HCT116 (cell line): ENCODE results near the gene TACC2. TPM values are rescaled to one million over a fixed set of nuclear protein-coding genes. Genes with fewer than 3 reads are reported as not detected.

Experiments
- ATAC-seq: fragments of 200-7000 bp; cut with Tn5 transposase; 2 replicates; pipeline ENCODE4 v1.9.1; 2020; ENCODE audit warnings: mild to moderate bottlenecking, moderate library complexity
- BruUV-seq: library from RNA; stranded (reverse); fragments of 400-500 nt; replicated peaks from 2 replicates; lab custom pipeline; 2021; lab: Mats Ljungman, UMichigan
- CTCF ChIA-PET: fragments of 300-600 bp; sonication (Branson Sonifier 250); formaldehyde crosslinking; loops from one replicate; lab custom pipeline; 2021; ENCODE audit warnings: antibody characterized with exemption; lab: Charles Lee
- POLR2A ChIA-PET: fragments of 300-600, 350-600 bp; sonication (Branson Sonifier 250); formaldehyde crosslinking; loops from one replicate; lab custom pipeline; 2021; ENCODE audit warnings: antibody characterized with exemption; lab: Charles Lee
- RAD21 ChIA-PET, 2 experiments: fragments of 300-600 bp; sonication (Branson Sonifier 250); formaldehyde crosslinking; loops; one replicate each; lab custom pipeline; 2023; ENCODE audit warnings: low total read pairs in 2 of 2; ENCODE audit not compliant: uncharacterized antibody in 2 of 2, unreplicated experiment in 2 of 2, low non-redundant PET in 1 of 2; lab: Charles Lee
- DNase-seq: peaks from one replicate; pipeline ENCODE4 v3.0.0-alpha.2; 2010; ENCODE audit warnings: low read depth, low spot score
- H2AFZ ChIP-seq: fragments of 200-600 bp; shearing (Covaris generic), sonication (generic); 2 replicates; pipeline ENCODE4 v1.6.1; 2017; ENCODE audit warnings: low read depth, mixed run types, mixed read lengths, antibody characterized with exemption, low read length; ENCODE audit not compliant: poor library complexity, severe bottlenecking
- H3K27ac ChIP-seq: 2 replicates; pipeline ENCODE4 v1.5.1; 2012; ENCODE audit warnings: low read depth, low read length
- H3K27me3 ChIP-seq: fragments of 200-600 bp; sonication (generic); 2 replicates; pipeline ENCODE4 v1.6.1; 2016; ENCODE audit warnings: mixed run types, low read length, mixed read lengths; ENCODE audit not compliant: insufficient read depth
- H3K36me3 ChIP-seq, 2 experiments: fragments of 200-500 bp in 1 of 2; fragments of 200-600 bp in 1 of 2; sonication (Bioruptor generic) in 1 of 2; sonication (generic) in 1 of 2; 2 replicates each; pipeline versions ENCODE4 v1.5.1 to v1.6.1; 2014 to 2016; ENCODE audit warnings: low read length in 2 of 2, inconsistent platforms in 1 of 2, mixed read lengths in 1 of 2, mixed run types in 1 of 2; ENCODE audit not compliant: insufficient read depth in 2 of 2, control insufficient read depth in 1 of 2
- H3K4me1 ChIP-seq, 2 experiments: fragments of 200-600 bp in 1 of 2; sonication (generic) in 1 of 2; 2 replicates each; pipeline versions ENCODE4 v1.5.1 to v1.6.1; 2012 to 2017; ENCODE audit warnings: low read length in 2 of 2, inconsistent platforms in 1 of 2, mild to moderate bottlenecking in 1 of 2, mixed read lengths in 1 of 2, mixed run types in 1 of 2, moderate library complexity in 1 of 2; ENCODE audit not compliant: insufficient read depth in 2 of 2, control insufficient read depth in 1 of 2
- H3K4me2 ChIP-seq: fragments of 200-600 bp; sonication (generic); 2 replicates; pipeline ENCODE4 v1.6.1; 2017; ENCODE audit warnings: mixed run types, low read length, mixed read lengths
- H3K4me3 ChIP-seq, 2 experiments: fragments of 200-600 bp in 1 of 2; sonication (generic) in 1 of 2; replicated peaks in 1 of 2; 2 replicates each; pipeline ENCODE4 v1.5.1; 2011 to 2016; ENCODE audit warnings: low read length in 2 of 2, control low read depth in 1 of 2, low read depth in 1 of 2, mild to moderate bottlenecking in 1 of 2, mixed read lengths in 1 of 2, mixed run types in 1 of 2
- H3K79me2 ChIP-seq: fragments of 200-600 bp; sonication (generic); 2 replicates; pipeline ENCODE4 v1.6.1; 2017; ENCODE audit warnings: mild to moderate bottlenecking, mixed run types, low read length, moderate library complexity, mixed read lengths; ENCODE audit not compliant: insufficient read depth
- H3K9ac ChIP-seq: fragments of 200-600 bp; sonication (generic); 2 replicates; pipeline ENCODE4 v1.6.1; 2016; ENCODE audit warnings: low read length, mixed read lengths
- H3K9me2 ChIP-seq: fragments of 200-600 bp; sonication (generic), shearing (Covaris generic); 2 replicates; pipeline ENCODE4 v1.6.1; 2017; ENCODE audit warnings: mixed run types, mild to moderate bottlenecking, moderate library complexity; ENCODE audit not compliant: insufficient read depth
- H3K9me3 ChIP-seq, 2 experiments: fragments of 200-500 bp in 1 of 2; fragments of 200-600 bp in 1 of 2; sonication (Bioruptor generic) in 1 of 2; sonication (generic) in 1 of 2; 2 replicates each; pipeline ENCODE4 v1.6.1; 2014 to 2017; ENCODE audit warnings: low read length in 2 of 2, mixed read lengths in 2 of 2, inconsistent platforms in 1 of 2, low read depth in 1 of 2, mild to moderate bottlenecking in 1 of 2, mixed run types in 1 of 2, moderate library complexity in 1 of 2; ENCODE audit not compliant: control insufficient read depth in 1 of 2, insufficient read depth in 1 of 2
- H4K20me1 ChIP-seq: fragments of 200-600 bp; sonication (generic), shearing (Covaris generic); 2 replicates; pipeline ENCODE4 v1.6.1; 2017; ENCODE audit warnings: mixed run types, mild to moderate bottlenecking, moderate library complexity; ENCODE audit not compliant: insufficient read depth
- CBX3 ChIP-seq: IDR thresholded peaks from 2 replicates; pipeline ENCODE4 v1.6.1; 2012; ENCODE audit warnings: low read depth
- CEBPB ChIP-seq: IDR thresholded peaks from 2 replicates; pipeline ENCODE4 v1.6.1; 2012; ENCODE audit warnings: low read depth
- EGR1 ChIP-seq: IDR thresholded peaks from 2 replicates; pipeline ENCODE4 v1.6.1; 2012; ENCODE audit warnings: low read depth
- ELF1 ChIP-seq: IDR thresholded peaks from 2 replicates; pipeline ENCODE4 v1.6.1; 2012; ENCODE audit warnings: low read depth, borderline replicate concordance
- EZH2phosphoT487 ChIP-seq: fragments of 200-600 bp; IDR thresholded peaks from 2 replicates; pipeline ENCODE4 v1.6.1; 2018; ENCODE audit warnings: antibody characterized with exemption, borderline replicate concordance
- FOSL1 ChIP-seq: IDR thresholded peaks from 2 replicates; pipeline ENCODE4 v1.6.1; 2012; ENCODE audit warnings: low read depth
- MAX ChIP-seq: IDR thresholded peaks from 2 replicates; pipeline ENCODE4 v1.6.1; 2012
- POLR2AphosphoS5 ChIP-seq: IDR thresholded peaks from 2 replicates; pipeline ENCODE4 v1.6.1; 2011; ENCODE audit warnings: mild to moderate bottlenecking, low read depth, low read length, moderate library complexity
- REST ChIP-seq: IDR thresholded peaks from 2 replicates; pipeline ENCODE4 v1.6.1; 2012; ENCODE audit warnings: low read depth
- SIN3A ChIP-seq: IDR thresholded peaks from 2 replicates; pipeline ENCODE4 v1.6.1; 2012; ENCODE audit warnings: low read depth
- SP1 ChIP-seq: IDR thresholded peaks from 2 replicates; pipeline ENCODE4 v1.6.1; 2012; ENCODE audit warnings: low read depth
- ZFX ChIP-seq: fragments of 450-650 bp; IDR thresholded peaks from 2 replicates; pipeline ENCODE4 v1.6.1; 2017
- intact Hi-C: fragments of 100-400 bp; cut with micrococcal nuclease; formaldehyde crosslinking; loops from 2 replicates; pipeline ENCODE4 v1.10.0; 2022
- total RNA-seq: library from RNA; stranded (reverse); gene quantifications from one replicate; pipeline ENCODE4 v1.2.1, GENCODE V29; 2021; ENCODE audit not compliant: unreplicated experiment

The TACC2 gene
- total RNA-seq, 1 experiment from 2014 or later = 38.6 TPM

GRCh38 chr10:122188706-122189105 is 199.7 kb downstream of the TACC2 start:
- RAD21 ChIA-PET = no interaction called here
- intact Hi-C loops = no loop called here
- no peak for ATAC-seq
- Histone ChIP-seq H3K9me3 (no peaks in the 10 kb centered on the region), H3K79me2 (no peaks in the 10 kb centered on the region), H2AFZ (no peak overlapping the region), H3K4me3 (no peak overlapping the region), H3K9me2 (no peaks in the 10 kb centered on the region), H4K20me1 (no peaks in the 10 kb centered on the region), H3K4me1 (peaks cover 2 to 7% of the 10 kb centered on the region in 2 experiments; a peak in 3 of 4 replicates), H3K27ac (no peak overlapping the region), H3K4me2 (no peak overlapping the region), H3K36me3 (no peaks in the 10 kb centered on the region), H3K9ac (no peak overlapping the region), H3K27me3 (no peaks in the 10 kb centered on the region)
- no peak for DNase-seq
- POLR2A ChIA-PET = no interaction called here
- no TSS peak for BruUV-seq
- TF ChIP-seq CBX3 = no peak
- TF ChIP-seq EZH2phosphoT487 = no peak
- TF ChIP-seq ELF1 = no peak
- no peak for TF ChIP-seq CEBPB
- no peak for TF ChIP-seq MAX
- no peak for TF ChIP-seq EGR1
- no peak for TF ChIP-seq SP1
- CTCF ChIA-PET = interaction anchor here (0.6 kb wide), 1 partner anchor 46 kb away, joined by 3 read pairs; no protein-coding TSS in a partner anchor

- H4K20me1 ChIP-seq = no peaks in the 10 kb centered on the region
Observed at GRCh38 chr10:122189185-122189584, 200.2 kb downstream of the TACC2 start.

More at GRCh38 chr10:122189185-122189584, 200.2 kb downstream of the TACC2 start:
- Histone ChIP-seq H3K27me3 (no peaks in the 10 kb centered on the region), H3K79me2 (no peaks in the 10 kb centered on the region), H3K9ac (no peak overlapping the region), H2AFZ (no peak overlapping the region), H3K4me1 (peaks cover 0 to 2% of the 10 kb centered on the region in 2 experiments; a peak in 1 of 4 replicates), H3K4me3 (no peak overlapping the region), H3K9me2 (no peaks in the 10 kb centered on the region), H3K9me3 (no peaks in the 10 kb centered on the region), H3K4me2 (no peak overlapping the region), H3K36me3 (no peaks in the 10 kb centered on the region), H3K27ac (no peak overlapping the region)
- ChIA-PET CTCF (interaction anchor here (0.6 kb wide), 1 partner anchor 46 kb away, joined by 3 read pairs; no protein-coding TSS in a partner anchor), POLR2A (no interaction called here), RAD21 (no interaction called here)
- no peak for TF ChIP-seq EGR1
- no peak for TF ChIP-seq ZFX
- no peak for TF ChIP-seq CEBPB
- TF ChIP-seq MAX = no peak
- TF ChIP-seq FOSL1 = no peak
- no peak for TF ChIP-seq SIN3A
- no peak for TF ChIP-seq POLR2AphosphoS5
- no peak for TF ChIP-seq REST
- ATAC-seq = no peak
- intact Hi-C loops = no loop called here
- no TSS peak for BruUV-seq
- no peak for DNase-seq
